Esophagus squamous epithelium (tissue), 5 donors: ENCODE measurements around the gene CD320. TPM values are rescaled to one million over a fixed set of nuclear protein-coding genes. Genes with fewer than 3 reads are reported as not detected.

Source experiments
- DNase-seq: peaks from one replicate; lab custom pipeline; 2025; lab: John Stamatoyannopoulos, UW
- H3K27ac ChIP-seq, 4 donors: fragments of 200-600 bp; sonication (generic); one replicate each; pipeline ENCODE4 v1.5.1; 2016 to 2019; ENCODE audit warnings: mild to moderate bottlenecking in 1 of 4
- H3K27me3 ChIP-seq, 4 donors: fragments of 200-600 bp; sonication (generic); 1 replicate in 3 of 4; 2 replicates in 1 of 4; pipeline versions ENCODE4 v1.5.1 to v1.6.0; 2017 to 2021; ENCODE audit warnings: antibody characterized with exemption in 1 of 4
- H3K36me3 ChIP-seq, 3 donors: fragments of 200-600 bp; sonication (generic); one replicate each; pipeline ENCODE4 v1.5.1; 2016 to 2019
- H3K4me1 ChIP-seq, 3 donors: fragments of 200-600 bp; sonication (generic); one replicate each; pipeline ENCODE4 v1.5.1; 2017 to 2019
- H3K4me3 ChIP-seq, 4 donors: fragments of 200-600 bp; sonication (generic); 1 replicate in 3 of 4; 2 replicates in 1 of 4; pipeline ENCODE4 v1.5.1; 2016 to 2019; ENCODE audit warnings: mild to moderate bottlenecking in 2 of 4, moderate library complexity in 1 of 4
- H3K9me3 ChIP-seq, 3 donors: fragments of 200-600 bp; sonication (generic); one replicate each; pipeline ENCODE4 v1.5.1; 2016 to 2019
- POLR2A ChIP-seq, 4 donors: fragments of 450-650 bp; IDR thresholded peaks; one replicate each; pipeline ENCODE4 v1.6.1; 2017; ENCODE audit warnings: antibody characterized with exemption in 4 of 4, mild to moderate bottlenecking in 4 of 4, moderate library complexity in 3 of 4
- WGBS, 2 donors: methylation state at CpG; one replicate each; pipeline ENCODE4 v1.1.5; 2018; 5-methylcytosine and 5-hydroxymethylcytosine counted together
- intact Hi-C: fragments of 100-400 bp; cut with DNase I; formaldehyde crosslinking; loops from one replicate; pipeline ENCODE4 v1.15.0; 2022
- total RNA-seq, 4 donors: library from RNA; depleted of rRNA; stranded (reverse); fragments of >200 nt; gene quantifications; one replicate each; pipeline ENCODE4 v1.1.0, GENCODE V29; 2016
- TF ChIP-seq, protein P1 (sequence below), 6 experiments: fragments of 450-650 bp in 4 of 6; fragments of 200-600 bp in 2 of 6; sonication (generic) in 2 of 6; IDR thresholded peaks; one replicate each; pipeline ENCODE4 v1.5.1; 2016 to 2019; ENCODE audit warnings: antibody characterized with exemption in 6 of 6, mild to moderate bottlenecking in 4 of 6, moderate library complexity in 4 of 6
- donor health status: DM: yes; HTN: yes; CAD: no.

Gene CD320
- total RNA-seq, 4 donors from 2014 or later: 8.7 to 27.0 (median 22.3) TPM

DNA sequence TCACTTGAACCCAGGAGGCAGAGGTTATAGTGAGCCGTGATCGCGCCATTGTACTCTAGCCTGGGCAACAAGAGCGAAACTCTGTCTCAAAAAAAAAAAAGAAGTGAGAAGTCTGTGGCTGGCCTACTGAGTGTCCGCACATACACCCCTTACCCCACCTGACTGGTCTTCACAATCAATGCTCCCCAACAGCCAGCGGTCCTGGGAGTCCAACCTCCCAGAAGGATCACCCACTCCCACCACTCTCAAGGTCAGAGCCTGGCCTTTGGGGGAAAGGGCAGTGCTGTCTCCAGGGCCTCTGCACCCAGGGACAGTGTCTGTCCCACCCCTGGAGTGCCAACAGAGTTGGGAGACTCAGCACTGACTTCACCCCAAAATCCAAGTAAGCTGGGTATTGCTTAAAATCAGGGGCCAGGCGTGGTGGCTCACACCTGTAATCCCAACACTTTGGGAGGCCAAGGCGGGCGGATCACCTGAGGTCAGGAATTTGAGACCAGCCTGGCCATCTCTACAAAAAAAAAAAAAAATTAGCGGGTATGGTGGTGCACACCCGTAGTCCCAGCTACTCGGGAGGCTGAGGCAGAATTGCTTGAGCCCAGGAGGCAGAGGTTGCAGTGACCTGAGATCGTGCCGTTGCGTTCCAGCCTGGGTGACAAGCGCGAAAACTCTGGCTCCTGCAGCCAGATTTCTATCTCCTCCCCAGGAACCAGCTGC is 2.3 kb upstream of the CD320 start:
- no peak for TF ChIP-seq POLR2A (IDR thresholded peaks at IDR 0.05)
- TF ChIP-seq, protein P1, sequence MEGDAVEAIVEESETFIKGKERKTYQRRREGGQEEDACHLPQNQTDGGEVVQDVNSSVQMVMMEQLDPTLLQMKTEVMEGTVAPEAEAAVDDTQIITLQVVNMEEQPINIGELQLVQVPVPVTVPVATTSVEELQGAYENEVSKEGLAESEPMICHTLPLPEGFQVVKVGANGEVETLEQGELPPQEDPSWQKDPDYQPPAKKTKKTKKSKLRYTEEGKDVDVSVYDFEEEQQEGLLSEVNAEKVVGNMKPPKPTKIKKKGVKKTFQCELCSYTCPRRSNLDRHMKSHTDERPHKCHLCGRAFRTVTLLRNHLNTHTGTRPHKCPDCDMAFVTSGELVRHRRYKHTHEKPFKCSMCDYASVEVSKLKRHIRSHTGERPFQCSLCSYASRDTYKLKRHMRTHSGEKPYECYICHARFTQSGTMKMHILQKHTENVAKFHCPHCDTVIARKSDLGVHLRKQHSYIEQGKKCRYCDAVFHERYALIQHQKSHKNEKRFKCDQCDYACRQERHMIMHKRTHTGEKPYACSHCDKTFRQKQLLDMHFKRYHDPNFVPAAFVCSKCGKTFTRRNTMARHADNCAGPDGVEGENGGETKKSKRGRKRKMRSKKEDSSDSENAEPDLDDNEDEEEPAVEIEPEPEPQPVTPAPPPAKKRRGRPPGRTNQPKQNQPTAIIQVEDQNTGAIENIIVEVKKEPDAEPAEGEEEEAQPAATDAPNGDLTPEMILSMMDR (IDR thresholded peaks at IDR 0.05): no peak
- H3K36me3 ChIP-seq: peaks cover 0 to 63% (median 21%) of the 10 kb centered on the region in 3 donors
- no peaks in the 10 kb centered on the region for H3K27me3 ChIP-seq
- intact Hi-C loops: no loop called here
- no peaks in the 10 kb centered on the region for H3K9me3 ChIP-seq
- DNase-seq: no peak
- no peak overlapping the region for H3K4me3 ChIP-seq
- WGBS, 2 donors: 92 to 98% methylated on average over 16 to 17 of the region's 17 CpGs
- H3K27ac ChIP-seq: peak overlapping the region in 1 of 4 donors; percentile 63
- H3K4me1 ChIP-seq: peaks cover 22 to 54% (median 26%) of the 10 kb centered on the region in 3 donors

DNA sequence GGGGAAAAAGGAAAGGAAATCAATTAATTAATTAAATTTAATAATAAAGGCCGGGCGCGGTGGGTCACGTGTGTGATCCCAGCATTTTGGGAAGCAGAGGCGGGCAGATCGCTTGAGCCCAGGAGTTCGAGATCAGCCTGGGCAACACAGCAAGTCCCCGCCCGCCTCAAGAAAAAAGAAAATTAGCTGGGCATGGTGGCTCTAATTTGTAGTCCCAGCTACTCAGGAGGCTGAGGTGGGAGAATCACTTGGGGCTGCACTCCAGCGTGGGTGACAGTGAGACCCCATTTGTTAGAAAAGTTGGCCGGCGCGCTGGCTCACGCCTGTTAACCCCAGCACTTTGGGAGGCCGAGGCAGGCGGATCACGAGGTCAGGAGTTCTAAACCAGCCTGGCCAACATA is 733 bp upstream of the CD320 start:
- Histone ChIP-seq H3K9me3 (no peaks in the 10 kb centered on the region), H3K27ac (peak overlapping the region in 2 of 4 donors; percentile 46 to 82), H3K27me3 (no peaks in the 10 kb centered on the region), H3K4me1 (peaks cover 22 to 54% (median 26%) of the 10 kb centered on the region in 3 donors), H3K4me3 (peak overlapping the region; percentile 48 to 80 (median 54)), H3K36me3 (peaks cover 0 to 48% (median 6%) of the 10 kb centered on the region in 3 donors)
- WGBS, 2 donors: 52 to 69% methylated on average over 17 of the region's 17 CpGs
- intact Hi-C loops: no loop called here
- DNase-seq: no peak
- no peak for TF ChIP-seq POLR2A (IDR thresholded peaks at IDR 0.05)
- TF ChIP-seq, protein P1 (IDR thresholded peaks at IDR 0.05): no peak

DNA sequence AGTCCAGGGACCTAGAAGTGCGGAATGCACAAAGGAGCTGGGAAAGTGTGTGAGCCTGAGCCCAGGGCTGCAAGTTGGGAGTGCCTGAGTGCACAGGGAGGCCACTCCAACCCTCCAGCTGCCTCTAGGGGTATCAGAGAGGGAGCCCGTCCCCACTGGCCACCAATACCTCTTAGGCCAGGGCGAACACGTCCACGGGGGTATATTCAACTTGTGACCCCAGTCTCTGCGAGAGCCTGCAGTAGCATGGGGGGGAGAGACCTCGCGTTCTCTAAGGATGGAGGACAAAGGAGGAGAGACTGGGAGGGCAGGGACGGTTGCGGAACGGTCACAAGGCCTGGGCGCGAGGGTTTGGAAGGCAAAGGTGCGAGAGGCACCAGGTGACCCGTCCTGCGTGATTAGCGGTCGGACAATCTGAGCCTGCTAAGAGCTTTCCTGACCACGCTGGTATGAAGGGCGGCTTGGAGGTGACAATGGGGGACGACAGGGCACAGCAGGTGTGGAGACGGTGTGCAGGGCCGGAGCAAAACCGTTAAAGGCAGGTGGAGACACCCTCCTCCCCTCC is 676 bp downstream of the CD320 start:
- H3K4me1 ChIP-seq: peaks cover 22 to 54% (median 26%) of the 10 kb centered on the region in 3 donors
- TF ChIP-seq, protein P1 (IDR thresholded peaks at IDR 0.05): no peak
- TF ChIP-seq POLR2A (IDR thresholded peaks at IDR 0.05): no peak

DNA sequence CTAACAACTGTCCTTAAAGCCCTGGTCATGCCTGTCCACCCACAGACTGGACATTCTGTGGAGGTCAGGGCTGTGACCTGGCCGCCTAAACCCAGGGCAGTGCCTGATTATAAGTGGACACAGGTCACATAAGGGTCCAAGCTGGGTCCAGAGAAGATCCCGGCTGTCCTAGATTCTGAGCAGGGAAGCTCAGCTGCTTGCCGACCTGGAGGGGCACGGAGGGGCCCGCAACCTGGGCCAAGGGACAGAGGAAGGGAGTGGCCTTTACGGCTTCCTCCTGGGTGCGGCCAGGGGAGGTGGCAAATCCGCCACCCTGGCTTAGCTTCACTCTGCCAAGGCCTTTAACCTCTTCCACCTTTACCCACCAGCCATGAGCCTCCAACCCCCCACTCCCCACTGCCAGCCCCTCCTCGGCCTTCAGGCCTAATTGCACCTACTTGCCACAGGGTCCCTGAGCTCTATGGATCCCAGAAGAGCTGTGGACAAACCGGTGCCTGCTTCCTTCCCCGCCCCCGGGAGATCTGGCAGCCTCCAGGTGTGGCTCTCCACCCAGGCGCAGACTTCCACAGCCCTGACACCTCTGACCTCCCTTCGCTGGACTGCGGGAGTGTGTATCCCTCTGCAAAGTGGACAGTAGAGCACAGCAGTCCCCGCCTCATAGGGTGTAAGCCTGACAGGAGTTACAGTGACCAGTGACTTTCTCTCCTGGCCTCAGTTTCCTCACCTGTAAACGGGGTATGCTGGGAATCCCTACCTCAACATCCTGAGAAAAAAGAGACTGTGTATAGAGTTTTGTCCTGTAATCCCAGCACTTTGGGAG is 1.7 kb downstream of the CD320 start:
- Histone ChIP-seq H3K4me3 (peak overlapping the region in 1 of 4 donors; percentile 80), H3K27me3 (no peaks in the 10 kb centered on the region), H3K36me3 (peaks cover 0 to 41% (median 5%) of the 10 kb centered on the region in 3 donors), H3K27ac (peak overlapping the region in 2 of 4 donors; percentile 16 to 17), H3K9me3 (no peaks in the 10 kb centered on the region), H3K4me1 (peaks cover 16 to 44% (median 19%) of the 10 kb centered on the region in 3 donors)
- WGBS, 2 donors: 52 to 73% methylated on average over 2 to 12 of the region's 17 CpGs
- TF ChIP-seq, protein P1 (IDR thresholded peaks at IDR 0.05): no peak
- no peak for TF ChIP-seq POLR2A (IDR thresholded peaks at IDR 0.05)
- intact Hi-C loops: no loop called here
- no peak for DNase-seq

More for the DNA sequence above, 676 bp downstream of the CD320 start:
- H3K27ac ChIP-seq: peak overlapping the region; percentile 46 to 83 (median 79)
- WGBS, 2 donors: 28 to 31% methylated on average over 19 to 20 of the region's 24 CpGs
- H3K27me3 ChIP-seq: no peaks in the 10 kb centered on the region
- intact Hi-C loops: no loop called here
- peak overlapping the region; percentile 48 to 80 (median 54) for H3K4me3 ChIP-seq
- no peaks in the 10 kb centered on the region for H3K9me3 ChIP-seq
- H3K36me3 ChIP-seq: peaks cover 0 to 41% (median 5%) of the 10 kb centered on the region in 3 donors
- DNase-seq: no peak
